ENCODE measurements around the gene PLA2G6.
"Not testable (repeated sequence)": the region's sequence is repeated elsewhere in the genome, so short reads cannot be mapped to it uniquely, and the experiment has no call there.

PLA2G6 gene

GRCh38 chr22:38129021-38129420, 52.6 kb downstream of the PLA2G6 start:
- DNase-seq: no peak

GRCh38 chr22:38127869-38128268, 53.8 kb downstream of the PLA2G6 start:
- DNase-seq: no peak

GRCh38 chr22:38126928-38127668, 54.5 kb downstream of the PLA2G6 start:
- DNase-seq: no peak

- DNase-seq: no peak
Observed at GRCh38 chr22:38125751-38126201, 55.9 kb downstream of the PLA2G6 start.

DNA sequence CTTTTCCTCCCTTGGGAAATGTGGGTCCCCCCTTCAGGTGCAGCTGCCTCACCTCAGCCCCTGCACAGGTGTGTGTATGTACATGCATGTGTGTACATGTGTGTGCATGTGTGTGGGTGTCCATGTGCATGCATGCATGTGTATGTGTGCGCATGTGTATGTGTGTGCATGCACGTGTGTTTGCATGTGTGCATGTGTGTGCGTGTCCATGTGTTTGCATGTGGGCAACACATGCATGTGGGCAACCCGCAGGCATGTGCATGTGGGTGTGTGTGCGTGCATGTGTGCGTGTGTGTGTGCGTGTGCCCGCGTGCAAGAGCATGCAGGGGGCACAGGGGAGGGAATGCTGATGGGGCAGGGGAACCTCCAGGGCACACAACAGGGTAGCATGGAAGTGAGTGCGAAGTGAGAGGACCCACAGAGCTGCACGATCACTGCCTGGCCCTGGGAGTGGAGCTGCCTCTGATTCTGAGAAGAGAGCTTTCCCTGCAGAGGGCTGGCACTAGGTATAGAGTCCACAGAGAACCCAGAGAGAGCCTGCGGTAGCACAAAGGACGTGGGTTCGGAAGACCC, 56.5 kb downstream of the PLA2G6 start:
- no peak for DNase-seq

DNA sequence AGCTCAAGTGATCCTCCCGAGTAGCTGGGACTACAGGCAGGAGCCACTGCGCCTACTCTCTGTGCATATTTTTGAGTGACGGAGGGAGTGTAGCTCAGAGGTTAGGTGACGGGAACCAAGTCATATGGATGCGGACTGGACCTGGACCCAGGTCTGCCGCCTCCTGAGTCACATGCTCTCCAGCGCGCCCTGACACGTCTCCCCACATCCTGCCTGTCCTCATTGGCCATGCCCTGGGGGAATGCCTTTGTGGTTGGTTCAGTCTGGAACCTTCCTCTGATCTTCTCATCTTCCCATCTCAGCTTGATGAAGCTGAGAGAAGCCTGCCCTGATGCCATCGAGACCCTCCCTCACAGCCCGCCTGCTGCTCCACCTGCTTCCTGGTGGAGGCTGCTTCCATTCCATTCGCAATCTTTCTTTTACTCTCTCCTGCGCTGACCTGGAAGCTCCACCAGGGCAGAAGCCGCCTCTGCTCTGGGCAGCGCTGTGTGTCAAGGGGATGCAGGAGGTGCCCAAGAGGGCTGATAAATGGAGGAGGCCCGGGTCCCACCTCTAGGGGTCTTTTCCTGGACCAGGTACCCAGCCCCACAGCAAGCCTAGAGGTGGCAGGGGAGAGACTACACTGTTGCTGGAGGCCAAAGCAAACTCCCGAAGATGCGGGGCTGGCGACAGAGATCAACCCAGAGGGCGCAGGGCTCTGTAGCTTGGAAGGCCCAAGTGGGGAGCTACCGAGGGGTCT, 57.2 kb downstream of the PLA2G6 start:
- DNase-seq: no peak

- DNase-seq: no peak
Observed at GRCh38 chr22:38122616-38123015, 59.0 kb downstream of the PLA2G6 start.

DNA sequence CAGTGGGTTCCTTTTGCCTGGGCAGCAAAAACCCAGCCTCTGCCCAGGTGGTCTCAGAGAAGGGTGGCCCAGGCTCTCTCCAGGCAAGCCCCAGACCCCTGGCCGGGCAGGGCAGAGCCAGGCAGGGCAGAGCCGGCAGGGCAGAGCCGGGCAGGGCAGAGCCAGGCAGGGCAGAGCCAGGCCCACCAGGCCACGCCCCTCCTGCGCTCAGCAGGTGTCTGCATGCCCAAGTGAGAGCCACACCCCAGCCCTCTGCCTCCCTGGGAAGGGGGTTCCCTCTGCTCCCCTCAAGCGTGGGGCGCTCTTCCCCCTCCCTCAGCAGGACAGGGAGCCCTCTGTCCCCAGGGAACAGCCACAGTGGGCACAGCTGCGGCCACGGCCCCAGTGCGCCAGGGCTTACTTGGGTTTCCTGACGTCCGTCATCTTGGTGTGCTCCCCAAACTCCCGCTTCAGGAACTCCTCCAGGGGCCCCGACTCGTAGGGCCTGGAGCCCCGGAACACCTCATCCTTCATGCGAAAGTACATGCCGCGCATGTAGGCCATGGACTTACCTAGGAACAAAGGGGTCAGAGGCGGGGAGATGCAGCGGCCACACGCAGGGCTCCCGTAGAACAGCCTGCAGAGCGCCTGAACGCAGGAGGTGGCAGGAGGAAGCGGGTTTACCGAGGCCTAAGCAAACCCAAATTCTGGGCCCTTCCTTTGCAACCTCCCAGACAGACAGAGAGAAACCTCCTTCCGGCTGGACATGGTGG, 61.1 kb downstream of the PLA2G6 start:
- no peak for DNase-seq

DNA sequence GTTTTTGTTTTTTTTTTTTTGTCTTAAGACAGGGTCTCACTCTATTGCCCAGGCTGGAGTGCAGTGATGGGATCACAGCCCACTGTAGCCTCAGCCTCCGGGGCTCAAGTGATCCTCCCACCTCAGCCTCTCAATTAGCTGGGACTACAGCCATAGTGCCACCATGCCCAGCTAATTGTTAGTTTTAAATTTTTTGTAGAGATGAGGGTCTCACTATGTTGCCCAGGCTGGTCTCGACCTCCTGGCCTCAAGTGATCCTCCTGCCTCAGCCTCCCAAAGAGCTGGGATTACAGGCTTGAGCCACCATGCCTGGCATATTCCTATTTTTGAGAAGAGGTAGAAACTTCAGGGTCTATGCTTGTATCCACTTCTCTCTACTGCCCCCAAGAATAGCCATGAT, 62.9 kb downstream of the PLA2G6 start:
- not testable (repeated sequence) for DNase-seq

GRCh38 chr22:38118182-38118581, 63.4 kb downstream of the PLA2G6 start:
- DNase-seq: no peak

DNA sequence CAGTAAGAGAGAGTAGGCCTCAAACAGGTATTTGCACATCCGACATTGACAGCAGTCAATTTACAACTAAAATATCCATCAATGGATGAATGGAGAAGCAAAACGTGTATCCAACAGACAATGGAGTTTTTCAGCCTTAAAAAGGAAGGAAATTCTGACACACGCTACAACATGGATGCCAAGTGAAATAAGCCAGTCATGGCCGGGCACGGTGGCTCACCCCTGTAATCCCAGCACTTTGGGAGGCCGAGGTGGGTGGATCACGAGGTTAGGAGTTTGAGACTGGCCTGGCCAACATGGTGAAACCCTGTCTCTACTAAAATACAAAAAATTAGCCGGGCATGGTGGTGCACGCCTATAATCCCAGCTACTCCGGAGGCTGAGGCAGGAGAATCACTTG, 64.1 kb downstream of the PLA2G6 start:
- DNase-seq: not testable (repeated sequence)

GRCh38 chr22:38115423-38116205, 66.0 kb downstream of the PLA2G6 start:
- no peak for DNase-seq

GRCh38 chr22:38114484-38115398, 66.9 kb downstream of the PLA2G6 start:
- DNase-seq: peak; percentile 20

GRCh38 chr22:38112381-38112780, 69.2 kb downstream of the PLA2G6 start:
- no peak for DNase-seq

DNA sequence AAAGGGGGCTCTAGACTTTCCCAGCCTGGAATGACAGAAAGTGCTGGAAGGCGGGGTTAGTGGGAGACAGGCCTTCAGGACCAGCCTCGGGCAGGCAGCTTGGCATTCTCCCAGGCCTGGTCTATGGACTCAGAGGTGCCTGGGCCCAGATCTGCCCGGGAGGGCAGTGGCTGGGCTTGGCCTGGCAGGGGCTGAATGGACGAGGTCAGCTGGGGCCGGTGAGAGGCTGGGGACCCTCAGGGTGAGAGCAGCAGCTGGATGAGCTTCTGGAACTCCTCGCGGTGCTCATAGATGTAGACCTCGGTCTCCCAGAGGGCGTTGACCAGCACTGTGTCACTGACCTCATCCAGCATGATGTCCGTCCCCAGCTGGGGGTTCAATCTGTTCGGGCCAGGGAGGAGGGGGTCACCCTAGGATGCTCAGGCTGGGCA, 69.7 kb downstream of the PLA2G6 start:
- no peak for DNase-seq

DNA sequence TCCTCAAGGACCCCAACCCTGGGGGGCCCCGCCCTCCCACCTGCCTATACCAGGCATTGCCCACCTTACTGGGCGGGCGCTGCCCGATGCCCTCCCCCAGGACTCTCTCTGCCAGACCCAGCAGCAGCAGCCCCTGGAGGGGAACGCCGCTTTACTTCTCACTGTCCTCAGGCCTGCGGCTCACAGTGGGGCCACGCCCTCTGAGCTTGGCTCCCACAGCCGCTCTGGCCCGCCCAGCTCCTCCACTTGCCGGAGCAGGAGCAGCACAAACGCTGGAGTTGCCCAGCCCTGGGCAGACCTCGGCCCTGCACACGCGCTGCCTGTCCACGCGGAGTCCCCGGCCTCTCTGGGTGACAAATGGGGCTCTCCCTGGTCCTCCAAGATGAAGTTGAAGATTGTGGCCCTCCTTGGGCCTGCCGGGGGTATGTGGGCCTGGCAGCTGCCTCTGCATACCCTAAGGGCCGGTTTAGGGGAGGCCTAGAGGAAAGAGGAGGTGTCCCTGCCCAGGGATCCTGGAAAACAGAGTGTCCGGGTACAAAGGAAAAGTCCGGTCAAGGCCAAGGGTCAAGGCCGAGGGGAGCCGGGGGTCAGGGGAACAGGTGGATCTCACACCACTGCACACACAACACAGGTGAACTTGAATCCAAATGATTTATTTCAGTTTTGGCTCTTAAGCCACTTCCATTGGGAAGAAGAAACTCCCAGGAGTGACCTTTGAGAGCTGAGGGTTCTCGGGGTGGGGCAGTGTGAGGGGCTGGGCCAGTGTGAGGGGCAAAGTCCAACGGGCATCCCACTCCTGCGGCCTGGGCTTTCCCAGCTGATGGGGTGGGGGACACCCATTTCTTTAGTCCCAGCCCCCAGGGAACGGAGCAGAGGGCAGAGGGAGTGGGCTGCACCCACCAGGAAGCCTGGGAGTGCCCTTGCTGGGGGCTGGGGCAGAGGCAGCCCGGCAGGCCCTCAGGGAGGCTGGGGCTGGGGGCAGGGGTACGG, 70.5 kb downstream of the PLA2G6 start:
- no peak for DNase-seq

DNA sequence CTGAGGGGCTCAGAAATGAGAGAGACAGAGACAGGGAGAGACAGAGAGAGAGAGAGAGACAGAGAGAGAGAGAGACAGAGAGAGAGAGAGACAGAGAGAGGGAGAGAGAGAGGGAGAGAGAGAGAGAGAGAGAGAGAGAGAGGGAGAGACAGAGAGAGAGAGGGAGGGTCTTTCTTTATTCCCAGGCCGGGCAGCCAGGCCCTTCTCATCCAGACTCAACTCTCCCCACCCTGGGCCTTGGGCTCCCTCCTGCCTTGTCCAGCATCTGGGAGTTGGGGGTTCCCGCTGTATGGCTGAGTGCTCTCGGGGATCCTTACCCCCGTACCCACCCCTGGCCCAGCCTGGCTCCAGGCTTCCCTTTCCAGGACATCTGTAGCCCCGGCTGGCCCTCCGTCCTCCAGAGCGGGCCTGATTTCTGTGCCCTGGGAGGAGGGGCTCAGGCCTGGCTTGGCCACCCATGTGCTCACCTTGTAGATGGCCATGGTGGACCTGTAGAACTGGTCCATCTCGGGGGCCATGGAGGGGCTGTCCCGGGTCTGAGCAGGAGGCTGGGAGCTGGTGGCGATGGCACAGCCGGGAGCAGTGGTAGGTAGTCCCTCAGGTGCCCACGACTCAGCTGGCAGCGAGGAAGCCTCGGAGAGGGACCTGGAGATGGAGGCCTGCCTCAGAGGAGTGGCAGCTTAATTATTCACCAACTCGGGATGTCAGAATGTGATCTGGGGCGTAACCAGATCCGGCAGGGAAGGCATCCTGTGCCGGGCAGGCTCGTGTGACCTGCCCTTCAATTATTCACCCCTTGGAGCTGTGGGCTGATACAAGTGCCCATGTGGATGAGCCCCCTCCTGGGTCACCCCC, 71.4 kb downstream of the PLA2G6 start, which contains the start of gene BAIAP2L2:
BAIAP2L2 (minus strand) TSS at position 677 of the 855 bp plus-strand sequence; CDS start at position 518, 159 bp downstream.
- no peak for DNase-seq

GRCh38 chr22:38109371-38110001, 72.1 kb downstream of the PLA2G6 start:
- DNase-seq: no peak
